HG03175 (cell line): ENCODE results near the gene POMT1.

Source experiments
- ATAC-seq: cut with Tn5 transposase; IDR thresholded peaks from one replicate; pipeline ENCODE4 v1.9.1; 2021; ENCODE audit warnings: mild to moderate bottlenecking, moderate library complexity; ENCODE audit not compliant: unreplicated experiment

The POMT1 gene

DNA sequence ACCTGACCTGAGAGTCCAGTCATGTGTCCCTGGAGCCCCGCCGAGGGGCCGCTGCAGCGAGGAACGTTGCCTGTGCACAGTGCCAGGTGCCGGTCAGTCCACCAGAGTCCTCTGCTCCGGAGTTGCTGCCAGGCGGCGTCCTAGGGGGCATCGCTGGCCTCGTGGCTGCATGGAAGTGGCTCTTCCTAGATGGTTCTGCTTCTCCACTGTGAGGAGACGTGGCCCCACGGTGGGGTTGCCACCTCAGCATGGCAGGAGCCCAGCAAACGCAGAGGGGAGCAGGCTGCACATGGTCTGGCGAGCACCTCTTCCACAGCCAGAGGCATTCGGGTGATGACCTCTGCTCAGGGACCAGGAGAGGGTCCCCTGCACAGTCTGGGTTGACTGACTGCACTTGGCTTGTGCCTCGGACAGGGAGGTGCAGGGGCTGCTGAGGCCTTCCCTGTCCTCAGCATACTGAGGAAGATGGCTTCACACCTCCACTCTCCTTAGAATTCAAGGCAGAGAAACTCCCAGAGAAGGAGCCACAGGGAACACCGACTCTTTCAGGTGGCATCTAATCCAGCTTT lies 25.9 kb upstream of the POMT1 start:
- ATAC-seq, result no peak

DNA sequence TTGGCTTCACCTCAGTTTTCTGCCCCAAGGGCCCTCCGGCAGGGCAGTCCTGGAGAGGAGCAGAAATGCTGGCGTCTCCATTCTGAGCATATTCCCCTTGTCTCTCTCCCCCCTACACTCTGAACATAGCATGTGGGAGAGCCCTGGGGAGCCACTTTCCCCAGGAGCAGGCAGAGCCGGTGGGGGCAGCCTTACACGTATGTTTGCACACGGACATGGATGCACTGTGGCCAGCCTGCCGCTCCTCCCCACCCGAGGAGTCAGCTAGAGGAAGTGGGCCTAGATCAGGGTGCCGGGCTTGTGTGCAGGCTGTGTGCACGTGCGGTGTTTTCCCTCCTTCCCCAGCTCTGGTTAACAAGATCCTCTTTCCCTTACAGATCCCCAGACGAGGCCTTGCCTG lies 25.4 kb upstream of the POMT1 start:
- no peak for ATAC-seq

DNA sequence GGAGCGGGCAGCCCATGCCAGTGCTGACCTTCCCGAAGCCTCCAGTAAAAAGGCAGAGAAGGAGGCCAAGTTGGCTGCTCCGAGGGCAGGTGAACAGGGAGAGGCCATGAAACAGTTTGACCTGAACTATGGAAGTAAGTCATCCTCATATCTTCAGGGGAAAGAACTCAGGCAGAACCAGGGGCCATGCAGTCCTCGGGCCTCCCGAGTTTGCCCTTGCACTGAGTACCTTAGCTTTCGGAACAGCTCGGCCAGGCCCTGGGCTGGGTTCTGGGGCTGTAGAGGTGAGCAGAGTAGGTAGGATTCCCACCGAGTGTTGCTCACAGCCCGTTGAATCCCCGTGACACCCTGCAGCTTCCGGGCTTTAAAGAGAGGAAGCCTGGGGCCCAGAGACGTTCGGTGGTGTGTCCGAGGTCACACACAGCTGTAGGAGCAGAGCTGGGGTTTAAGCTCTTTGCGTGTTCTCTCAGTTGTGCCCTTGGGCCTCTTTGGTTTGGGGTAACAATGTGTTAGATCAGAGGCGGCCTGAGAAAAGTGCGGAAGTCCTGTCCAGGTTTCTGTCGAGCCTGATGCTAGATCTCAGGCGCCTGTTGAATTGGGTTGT lies 24.8 kb upstream of the POMT1 start:
- no peak for ATAC-seq

DNA sequence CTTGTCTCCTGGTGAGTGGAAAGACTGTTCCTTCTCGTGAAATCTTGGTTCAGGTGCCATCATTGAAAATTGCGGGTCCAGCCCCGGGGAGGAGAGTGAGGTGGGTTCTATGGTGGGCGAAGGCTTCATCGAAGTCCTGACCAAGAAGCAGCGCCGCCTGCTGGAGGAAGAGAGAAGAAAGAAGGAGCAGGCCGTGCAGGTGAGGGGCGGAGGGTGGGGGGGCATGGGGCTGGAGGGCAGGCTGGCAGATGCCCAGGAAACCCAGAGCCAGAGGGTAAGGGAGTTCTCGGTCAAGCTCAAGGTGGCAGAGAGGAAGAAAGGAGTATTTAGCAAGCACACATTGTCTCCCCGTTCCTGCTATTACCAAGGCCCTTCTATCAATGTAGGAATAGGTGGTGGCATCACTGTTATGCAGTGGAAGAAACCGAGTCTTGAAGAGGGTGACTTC lies 24.3 kb upstream of the POMT1 start:
- ATAC-seq, result no peak

DNA sequence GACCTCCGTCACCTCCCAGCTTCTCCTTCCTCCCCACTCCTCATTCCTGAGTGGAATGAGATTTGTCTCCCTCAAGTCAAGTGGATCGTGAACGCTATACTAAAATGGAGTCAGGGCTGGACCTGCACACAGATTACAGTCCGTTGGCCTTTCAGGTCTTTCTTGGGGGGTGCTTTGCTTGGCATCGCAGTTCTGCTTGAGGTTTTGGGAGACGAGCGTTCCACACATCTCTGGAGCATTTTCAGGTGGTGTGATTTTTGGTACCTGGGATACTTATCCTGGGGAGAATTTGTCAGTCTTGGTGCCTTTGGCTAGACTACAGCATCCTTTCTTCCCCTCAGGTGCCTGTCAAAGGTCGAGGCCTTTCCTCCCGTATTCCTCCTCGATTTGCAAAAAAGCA lies 23.8 kb upstream of the POMT1 start:
- ATAC-seq, result no peak

DNA sequence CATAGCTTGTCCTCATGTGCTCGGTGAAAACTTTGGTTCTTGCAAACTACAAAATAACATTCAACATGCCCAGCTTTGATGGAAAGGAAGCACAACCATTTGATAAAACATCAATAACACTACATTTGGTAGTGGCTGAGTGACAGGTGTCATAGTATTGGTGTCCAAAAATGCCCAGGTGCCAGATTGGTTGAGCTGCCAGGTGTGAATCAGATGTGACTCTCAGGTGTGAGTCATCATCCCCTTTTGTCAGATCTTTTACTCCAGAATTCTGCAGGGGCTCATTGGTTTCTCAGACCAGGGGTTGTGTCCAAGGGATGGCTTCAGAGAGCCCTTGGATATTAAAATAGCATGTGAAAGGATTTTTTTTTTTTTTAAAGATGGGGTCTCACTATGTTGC lies 22.5 kb upstream of the POMT1 start:
- no peak for ATAC-seq

DNA sequence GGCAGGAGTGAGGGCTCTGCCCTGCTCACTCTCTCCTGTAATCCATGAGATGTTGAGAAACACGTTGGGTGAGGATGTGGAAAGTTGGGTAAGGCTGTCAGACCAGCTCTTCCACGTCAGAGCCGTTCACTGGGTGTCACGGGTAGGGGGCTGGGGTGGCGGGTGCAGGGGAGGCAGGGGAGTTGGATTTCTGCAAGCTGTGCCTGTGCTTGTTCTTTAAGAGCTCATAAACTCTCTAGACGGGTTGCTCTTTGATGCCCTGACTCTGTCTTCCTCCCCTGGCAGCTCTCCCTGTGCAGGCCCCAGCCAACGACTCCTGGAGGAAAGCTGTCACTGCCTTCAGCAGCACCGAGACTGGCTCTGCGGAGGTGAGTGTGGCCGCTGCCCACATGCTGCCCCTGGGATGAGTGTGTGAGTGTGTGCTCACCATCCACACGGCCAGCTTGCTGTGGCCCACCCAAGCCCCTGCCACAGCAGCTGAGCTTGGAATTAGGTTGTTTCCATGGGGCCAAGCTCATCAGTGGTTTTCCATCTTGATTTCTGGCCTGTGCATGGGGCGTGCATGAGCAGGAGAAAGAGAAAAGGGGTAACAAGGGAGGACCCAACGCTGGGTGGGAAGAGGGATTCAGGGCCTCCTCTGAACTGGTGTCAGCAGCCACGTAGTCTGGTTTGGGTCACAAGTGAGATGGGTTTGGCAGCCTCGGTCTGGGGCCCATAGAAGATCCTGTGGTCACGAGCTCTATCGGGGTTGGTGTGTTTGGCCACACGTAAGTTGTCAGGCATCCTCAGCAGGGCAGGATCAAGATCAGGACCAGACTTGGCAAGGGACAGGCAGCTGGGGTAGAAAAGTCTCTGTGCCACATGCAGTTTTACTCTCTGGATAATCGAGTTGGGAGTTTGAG lies 21.0 kb upstream of the POMT1 start:
- no peak for ATAC-seq

DNA sequence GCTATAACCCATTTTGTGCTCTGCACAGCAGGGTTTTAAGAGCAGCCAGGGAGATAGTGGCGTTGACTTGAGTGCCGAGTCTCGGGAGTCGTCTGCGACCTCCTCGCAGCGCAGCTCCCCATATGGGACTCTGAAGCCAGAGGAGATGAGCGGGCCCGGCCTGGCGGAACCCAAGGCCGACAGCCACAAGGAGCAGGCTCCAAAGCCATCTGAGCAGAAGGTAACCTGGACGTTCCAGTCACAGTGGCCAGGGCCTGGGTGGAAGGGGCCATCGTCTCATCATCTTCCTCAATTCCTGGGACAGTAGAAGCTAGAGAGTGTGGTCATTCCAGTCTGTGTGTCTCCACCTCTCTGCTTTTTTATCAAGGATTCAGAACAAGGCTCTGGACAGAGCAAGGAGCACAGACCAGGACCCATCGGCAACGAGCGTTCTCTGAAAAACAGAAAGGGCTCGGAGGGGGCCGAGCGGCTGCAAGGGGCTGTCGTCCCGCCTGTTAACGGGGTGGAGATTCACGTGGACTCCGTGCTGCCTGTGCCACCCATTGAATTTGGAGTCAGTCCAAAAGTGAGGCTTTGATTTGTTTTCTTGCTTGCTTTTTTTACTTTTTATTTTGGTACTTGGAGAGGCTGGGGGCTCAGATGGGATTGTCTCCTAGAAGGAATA lies 20.2 kb upstream of the POMT1 start:
- ATAC-seq, result no peak

DNA sequence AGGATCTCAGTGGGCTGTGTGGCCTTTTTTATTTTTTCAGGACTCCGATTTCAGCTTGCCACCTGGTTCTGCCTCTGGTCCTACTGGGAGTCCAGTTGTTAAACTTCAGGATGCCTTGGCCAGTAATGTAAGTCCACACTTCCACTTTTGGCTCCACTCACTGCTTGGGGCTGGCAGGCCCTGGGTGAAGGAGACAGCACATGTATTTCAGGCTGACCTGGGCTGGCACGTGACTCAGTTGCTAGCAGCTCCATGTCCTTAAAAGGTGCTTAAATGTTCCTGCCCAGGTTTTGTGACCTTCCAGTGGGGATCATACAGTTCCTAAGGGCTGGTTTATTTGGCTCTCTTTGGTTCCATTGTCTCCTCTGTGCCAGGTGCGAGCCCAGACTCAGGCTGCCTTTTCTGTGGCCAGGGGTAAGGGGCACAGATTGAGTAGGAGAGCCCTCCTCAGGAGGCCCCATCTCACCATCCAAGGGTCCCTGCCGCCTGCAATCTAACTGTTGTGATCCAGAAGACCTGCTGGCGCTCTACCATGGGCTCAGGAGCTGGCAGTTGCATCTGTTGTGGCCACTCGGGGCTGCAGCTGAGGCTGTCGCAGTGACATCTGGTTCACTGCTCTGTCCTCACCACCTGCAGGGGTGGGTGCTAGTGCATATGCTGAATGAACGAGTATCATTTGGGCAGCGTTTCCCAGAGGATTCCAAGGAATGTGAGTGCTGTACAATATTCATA lies 19.2 kb upstream of the POMT1 start:
- ATAC-seq, result no peak

DNA sequence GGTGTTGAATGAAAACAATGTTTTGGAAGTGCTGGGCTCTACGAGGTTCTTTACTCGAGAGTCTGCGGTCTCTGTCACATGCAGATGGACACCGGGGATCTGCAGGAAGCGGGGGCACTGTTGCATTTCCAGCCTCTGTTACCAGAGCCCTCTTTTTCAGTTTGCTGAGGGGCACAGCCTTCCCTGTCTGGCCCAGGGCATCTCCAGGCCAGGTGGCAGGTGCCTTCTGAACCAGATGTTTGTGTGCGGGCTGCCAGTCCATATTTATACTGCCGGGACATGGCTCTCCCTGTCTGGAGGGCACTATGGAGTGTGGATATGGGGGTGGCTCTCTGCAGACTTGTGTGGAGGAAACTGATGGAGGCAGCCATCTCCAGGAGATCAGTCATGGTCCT lies 18.7 kb upstream of the POMT1 start:
- no peak for ATAC-seq

DNA sequence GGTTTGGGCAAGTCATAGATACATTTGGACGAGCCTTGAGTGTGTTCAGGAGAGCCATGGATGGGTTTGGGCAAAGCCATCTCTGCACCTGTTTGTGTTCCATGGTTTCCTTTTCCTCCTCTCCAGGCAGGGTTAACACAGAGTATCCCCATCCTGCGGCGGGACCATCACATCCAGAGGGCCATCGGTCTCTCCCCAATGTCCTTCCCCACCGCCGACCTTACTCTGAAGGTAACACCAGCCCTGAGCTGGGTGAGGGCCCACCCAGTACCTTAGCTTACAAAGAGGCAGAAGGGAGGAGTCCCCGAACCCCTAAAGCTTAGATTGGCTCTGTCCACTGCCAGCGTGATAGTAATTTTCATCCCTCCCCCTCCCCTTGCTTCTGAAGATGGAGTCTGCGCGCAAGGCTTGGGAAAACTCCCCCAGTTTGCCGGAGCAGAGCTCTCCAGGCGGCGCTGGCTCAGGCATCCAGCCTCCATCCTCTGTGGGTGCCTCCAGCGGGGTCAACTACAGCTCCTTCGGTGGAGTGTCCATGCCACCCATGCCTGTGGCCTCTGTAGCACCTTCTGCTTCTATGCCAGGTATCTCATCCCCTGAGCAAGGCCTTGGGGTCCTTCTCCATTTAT lies 18.0 kb upstream of the POMT1 start:
- ATAC-seq, result no peak

DNA sequence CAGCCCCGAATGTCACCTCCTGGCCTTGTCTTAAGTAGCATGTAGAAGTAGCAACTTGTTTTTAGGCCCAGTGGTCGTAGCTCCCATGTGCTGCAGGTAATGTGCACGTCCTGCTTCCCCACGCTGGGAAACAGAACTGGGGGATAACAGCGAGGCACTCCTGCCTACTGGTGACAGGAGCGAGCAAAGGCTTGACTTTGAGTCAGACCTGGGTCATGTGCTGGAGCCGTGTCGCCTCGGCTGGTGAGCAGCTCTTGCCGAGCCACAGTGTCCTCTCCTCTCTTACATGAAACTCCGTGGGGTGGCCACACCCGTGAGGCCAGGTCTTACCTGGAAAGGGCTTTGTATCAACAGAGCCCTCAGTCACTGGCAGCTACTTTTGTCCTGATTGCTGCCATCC lies 17.5 kb upstream of the POMT1 start:
- ATAC-seq, result no peak

DNA sequence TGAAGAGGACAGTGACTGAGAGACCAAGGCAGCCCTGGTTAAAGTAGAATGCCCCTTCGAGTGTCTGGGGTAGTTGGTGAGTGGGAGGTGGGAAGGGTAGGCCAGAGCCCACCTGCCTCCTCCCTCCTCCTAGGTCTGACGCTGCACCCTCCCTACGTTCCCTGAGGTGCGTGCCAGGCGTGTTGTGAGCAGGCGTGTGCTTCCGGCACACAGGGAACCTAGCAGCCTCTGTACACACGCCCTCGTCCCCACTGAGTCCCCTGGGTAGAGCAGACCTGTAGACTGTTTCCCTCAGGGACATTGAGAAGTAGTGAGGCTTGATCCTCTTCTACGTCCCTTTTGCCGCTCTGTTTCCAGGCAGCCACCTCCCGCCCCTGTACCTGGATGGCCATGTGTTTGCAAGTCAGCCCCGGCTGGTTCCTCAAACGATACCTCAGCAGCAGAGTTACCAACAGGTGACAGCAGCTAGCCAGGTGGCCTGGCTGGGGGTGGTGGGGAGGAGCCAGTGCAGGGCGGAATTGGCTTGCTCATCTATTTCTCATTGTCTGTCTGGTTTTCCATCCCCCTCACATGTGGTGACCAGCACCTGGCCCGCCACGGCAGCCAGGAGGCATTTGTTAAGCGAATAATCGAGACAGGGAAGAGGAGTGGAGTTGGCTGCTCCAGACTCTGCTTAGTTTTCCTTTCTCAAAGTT lies 16.8 kb upstream of the POMT1 start:
- no peak for ATAC-seq

DNA sequence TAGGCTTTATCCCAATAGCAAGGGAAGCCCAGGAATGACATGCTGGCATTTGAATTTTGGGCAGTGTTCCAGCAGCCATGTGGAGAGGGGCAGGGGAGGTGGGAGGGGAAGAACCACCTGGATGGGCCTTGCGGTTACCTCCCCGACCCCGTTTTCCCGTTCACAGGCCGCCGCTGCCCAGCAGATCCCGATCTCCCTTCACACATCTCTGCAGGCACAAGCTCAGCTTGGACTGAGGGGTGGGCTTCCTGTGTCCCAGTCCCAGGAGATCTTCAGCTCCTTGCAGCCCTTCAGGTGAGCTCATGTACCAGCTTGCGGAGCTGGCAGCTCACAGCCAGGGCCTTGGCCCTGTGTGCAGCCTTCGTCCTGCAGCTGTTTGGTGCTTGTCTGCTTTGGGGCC lies 15.7 kb upstream of the POMT1 start:
- no peak for ATAC-seq

DNA sequence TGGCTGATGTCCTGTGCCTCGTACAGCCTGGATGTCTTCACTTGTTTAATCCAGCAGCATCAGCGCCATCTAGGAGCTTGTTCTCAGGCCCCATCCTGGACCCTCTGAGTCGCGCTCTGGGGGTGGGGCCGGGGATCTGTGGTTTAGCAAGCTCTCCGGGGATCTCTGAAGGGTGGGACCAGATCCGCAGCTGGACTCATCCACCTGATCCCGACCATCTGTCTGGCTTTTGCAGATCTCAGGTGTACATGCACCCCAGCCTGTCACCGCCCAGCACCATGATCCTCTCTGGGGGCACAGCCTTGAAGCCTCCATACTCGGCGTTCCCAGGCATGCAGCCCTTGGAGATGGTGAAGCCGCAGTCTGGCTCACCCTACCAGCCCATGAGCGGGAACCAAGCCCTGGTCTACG lies 15.1 kb upstream of the POMT1 start:
- ATAC-seq, result no peak

DNA sequence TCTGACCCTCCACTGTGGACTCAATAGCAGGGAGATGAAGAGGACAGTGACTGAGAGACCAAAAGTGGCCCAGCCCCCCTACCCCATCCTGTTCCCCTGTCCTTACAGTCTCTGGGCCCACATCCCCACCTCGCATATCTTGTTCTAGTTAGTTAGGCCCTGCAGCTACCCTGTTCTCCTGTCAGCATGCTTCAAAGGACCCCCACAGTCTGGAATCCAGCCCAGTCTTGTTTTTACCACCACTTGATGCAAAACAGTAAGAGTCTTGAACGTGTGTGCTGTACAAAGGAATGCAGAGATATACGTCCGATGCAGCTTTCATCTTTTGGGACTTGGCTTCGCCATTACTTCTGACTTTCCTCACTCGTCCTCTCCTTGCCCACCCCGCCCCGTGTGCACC lies 12.2 kb upstream of the POMT1 start:
- no peak for ATAC-seq

DNA sequence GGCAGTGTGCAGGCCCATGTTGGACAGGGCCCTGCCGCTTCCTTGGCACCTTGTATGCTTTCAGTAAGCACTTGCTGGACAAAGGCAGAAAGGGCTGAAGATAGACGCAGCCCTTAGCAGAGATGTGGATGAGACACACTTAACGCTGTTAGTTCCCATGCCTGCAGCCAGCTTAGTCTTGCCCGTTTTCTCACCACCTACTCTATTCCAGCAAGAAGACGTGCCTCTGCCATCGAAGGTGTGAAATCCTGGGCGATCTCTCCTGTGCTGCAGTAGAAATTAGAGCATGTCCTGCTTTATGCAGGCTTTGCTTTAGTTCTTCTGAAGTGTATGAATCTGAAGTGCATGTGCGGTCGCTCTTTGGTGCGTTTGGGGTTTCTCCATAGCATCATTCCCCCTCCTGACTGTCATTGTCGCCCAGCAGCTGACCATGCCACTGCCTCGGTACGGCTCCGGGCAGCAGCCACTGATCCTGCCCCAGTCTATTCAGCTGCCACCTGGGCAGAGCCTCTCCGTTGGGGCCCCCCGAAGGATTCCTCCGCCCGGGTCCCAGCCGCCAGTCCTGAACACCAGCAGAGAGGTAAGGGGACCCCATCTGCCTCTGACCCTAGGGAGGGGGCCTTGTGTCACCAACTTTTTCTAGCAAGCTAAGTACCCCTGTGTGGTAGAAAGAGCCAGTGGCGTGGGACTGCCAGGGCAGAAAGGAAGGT lies 11.6 kb upstream of the POMT1 start:
- no peak for ATAC-seq

DNA sequence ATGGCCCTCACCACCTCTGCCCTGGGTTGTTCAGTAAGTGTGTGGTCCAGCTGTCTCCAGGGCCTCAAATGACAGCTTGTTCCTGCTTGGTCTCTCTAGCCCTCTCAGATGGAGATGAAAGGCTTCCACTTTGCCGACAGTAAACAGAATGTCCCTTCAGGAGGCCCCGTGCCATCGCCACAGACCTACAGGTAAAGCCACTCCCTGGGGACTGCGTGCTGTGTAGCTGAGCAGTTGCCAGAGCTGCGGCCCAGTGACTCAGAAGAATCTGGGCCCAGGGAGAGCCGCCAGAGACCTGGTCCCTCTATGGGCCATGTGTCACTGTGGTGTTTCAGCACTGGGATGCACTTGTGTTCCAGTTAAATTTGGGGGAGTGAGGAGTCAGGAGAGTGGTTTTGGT lies 10.6 kb upstream of the POMT1 start:
- ATAC-seq, result no peak

DNA sequence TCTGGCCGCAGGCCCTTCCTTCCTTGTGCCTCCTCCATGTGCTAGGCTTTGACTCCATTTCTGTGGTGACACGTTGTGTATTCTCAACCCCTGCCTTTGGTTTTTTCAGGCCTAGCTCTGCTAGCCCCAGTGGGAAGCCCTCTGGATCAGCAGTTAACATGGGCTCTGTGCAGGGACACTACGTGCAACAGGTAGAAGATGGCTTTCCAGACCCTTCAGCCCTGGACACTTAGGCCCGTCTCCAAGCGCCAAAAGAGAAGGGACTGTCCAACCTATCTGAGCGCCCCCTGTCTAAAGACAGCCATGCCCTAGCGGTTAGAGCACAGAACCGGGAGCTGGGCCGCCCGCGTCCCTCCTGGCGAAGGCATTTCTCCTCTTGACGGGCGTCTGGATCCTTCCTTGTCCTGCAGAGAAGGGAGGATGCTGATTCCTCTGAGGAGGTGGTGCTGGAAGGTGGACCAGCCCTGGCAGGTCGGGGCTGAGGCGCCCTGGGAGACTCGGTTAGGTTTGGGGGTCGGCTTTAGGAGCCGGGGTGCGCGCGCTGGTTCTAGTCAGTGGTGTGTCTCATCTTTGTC lies 8.3 kb upstream of the POMT1 start:
- no peak for ATAC-seq
